ENCODE results near the gene AVPR2. TPM values are rescaled to one million over a fixed set of nuclear protein-coding genes. Genes with fewer than 3 reads are reported as not detected.

AVPR2 gene
- total RNA-seq, 2 experiments from 2014 or later: not detected

DNA sequence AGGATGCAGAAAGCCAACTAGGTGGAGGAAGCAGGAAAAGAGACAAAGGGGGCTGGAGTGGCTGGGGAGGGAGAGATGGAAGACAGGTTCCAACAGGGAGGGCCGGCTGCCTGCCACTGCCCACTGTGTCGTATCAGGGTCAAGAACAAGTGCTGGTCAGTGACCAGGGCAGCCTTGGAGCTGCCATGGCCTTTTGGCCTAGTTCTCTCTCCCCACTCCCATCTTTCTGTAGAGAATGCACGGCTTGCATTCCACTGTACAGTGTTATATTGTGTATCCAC lies 30.4 kb upstream of the AVPR2 start:
- intact Hi-C loops (cut with DNase I, micrococcal nuclease): no loop called here
- Mint-ChIP-seq H3K4me3 (no peak overlapping the region), H3K36me3 (ENCODE audit: low read depth) (no peaks in the 10 kb centered on the region), H3K27ac (no peak overlapping the region), H3K27me3 (peaks cover 7% of the 10 kb centered on the region), H3K9me3 (ENCODE audit: low read depth) (no peaks in the 10 kb centered on the region), H3K4me1 (peaks cover 8% of the 10 kb centered on the region)
- POLR2A ChIA-PET: no interaction called here
- CTCF ChIA-PET: interaction anchor here (0.7 kb wide), 1 partner anchor 41 kb away, joined by 4 read pairs; no protein-coding TSS in a partner anchor
- ATAC-seq: no peak
- no peak for DNase-seq

DNA sequence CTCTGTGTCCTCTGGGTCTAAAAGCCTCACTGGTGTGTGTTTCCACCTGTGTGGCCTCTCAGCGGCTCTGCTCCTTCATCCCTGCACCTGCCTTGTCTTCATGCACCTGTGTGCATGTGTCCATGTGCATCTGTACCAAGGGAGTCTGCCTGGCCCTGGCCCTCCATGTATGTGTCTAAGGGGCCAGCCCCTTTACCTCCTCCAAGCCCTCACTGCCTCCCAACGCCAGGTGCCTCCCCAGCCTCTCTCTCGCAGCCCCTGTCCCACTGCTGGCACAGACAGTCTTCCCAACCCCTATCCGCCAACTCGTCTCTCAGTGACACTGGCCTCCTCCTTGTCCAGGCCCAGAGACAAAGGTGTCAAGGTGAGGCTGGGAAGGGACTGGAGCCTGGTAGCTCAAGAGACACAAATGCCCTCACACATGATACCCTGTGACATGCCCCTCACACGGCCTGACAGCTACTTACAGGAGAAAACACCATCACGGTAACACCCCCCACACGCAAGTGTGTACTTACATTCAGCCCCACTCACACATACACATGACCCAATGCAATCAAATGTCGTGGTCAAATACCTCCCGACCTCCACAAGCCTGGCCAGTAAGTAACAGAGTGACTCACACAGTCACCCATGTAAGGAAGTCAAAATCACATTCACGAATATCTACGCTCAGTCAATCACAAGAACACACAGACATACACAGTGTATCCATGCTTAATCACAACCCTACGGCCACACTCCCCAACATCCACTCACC lies 29.9 kb upstream of the AVPR2 start:
- no peaks in the 10 kb centered on the region for H3K36me3 Mint-ChIP-seq (ENCODE audit: low read depth)
- no peak for ATAC-seq
- H3K9me3 Mint-ChIP-seq (ENCODE audit: low read depth): no peaks in the 10 kb centered on the region
- peaks cover 13% of the 10 kb centered on the region for H3K4me1 Mint-ChIP-seq
- no peak for DNase-seq
- peaks cover 7% of the 10 kb centered on the region for H3K27me3 Mint-ChIP-seq
- no peak overlapping the region for H3K27ac Mint-ChIP-seq
- no peak overlapping the region for H3K4me3 Mint-ChIP-seq
- POLR2A ChIA-PET: no interaction called here
- CTCF ChIA-PET: interaction anchor here (0.7 kb wide), 1 partner anchor 42 kb away, joined by 4 read pairs; no protein-coding TSS in a partner anchor
- intact Hi-C loops (cut with DNase I, micrococcal nuclease): no loop called here

DNA sequence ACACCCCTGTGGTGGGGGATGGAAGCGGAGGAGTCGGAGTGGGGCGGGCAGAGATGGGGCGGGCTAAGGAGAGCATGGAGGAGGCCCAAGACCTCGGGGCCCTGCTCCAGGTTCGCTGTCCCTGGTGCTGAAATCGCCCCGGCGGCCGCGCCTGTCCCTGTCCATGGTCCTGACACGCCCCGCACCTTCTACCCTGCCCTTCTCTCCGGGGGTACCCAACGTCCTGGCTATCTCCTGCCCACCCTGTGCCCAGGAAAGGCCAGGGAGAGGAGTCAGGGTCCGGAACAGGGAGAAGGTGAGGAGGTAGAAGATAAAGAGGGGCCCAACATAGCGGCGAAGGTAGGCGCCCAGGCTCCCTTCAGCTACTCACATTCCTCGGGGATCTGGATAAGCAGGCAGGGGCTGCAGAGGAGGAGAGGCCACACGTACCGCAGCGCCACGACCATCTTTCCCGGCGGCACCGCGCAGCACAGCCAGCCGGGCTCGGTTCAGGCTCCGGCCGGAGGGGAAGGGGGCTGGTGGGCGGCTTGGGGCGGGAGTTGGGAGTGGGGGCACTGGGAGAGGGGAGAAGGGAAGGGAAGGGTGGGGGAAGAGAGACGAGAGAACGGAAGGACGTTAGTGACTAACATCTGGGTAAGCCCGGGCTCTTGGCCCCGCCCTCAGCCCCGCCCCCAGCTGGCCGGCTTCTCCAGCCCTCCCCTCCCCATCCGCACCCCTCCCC lies 28.9 kb upstream of the AVPR2 start:
- intact Hi-C loops (cut with DNase I, micrococcal nuclease): no loop called here
- POLR2A ChIA-PET: no interaction called here
- ATAC-seq: peak; percentile 45

DNA sequence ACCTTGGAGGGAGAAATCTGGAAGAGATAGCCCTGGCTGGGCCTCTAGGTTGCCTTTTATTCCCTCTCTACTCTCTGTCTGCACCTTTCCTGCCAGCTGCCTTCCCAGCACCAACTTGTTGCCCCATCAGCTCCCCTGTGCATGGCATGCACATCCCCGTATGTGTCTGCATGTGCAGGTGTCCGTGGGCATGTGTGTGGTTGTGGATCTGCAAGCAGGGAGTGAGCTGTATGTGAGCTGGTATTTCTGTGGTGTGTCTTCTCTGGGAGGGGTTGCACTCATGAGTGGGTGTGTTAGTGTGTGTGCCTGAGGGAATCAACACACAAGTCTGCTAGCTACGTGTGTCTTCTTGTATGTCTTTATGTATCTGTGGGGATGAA lies 28.4 kb upstream of the AVPR2 start:
- Mint-ChIP-seq H3K27ac (no peak overlapping the region), H3K4me1 (peaks cover 13% of the 10 kb centered on the region), H3K36me3 (ENCODE audit: low read depth) (no peaks in the 10 kb centered on the region), H3K4me3 (no peak overlapping the region), H3K27me3 (peaks cover 7% of the 10 kb centered on the region), H3K9me3 (ENCODE audit: low read depth) (no peaks in the 10 kb centered on the region)
- DNase-seq (no peak), ATAC-seq (no peak)
- intact Hi-C loops (cut with DNase I, micrococcal nuclease): no loop called here
- POLR2A ChIA-PET: no interaction called here
- CTCF ChIA-PET: no interaction called here

More for the DNA sequence above, 28.9 kb upstream of the AVPR2 start:
- no peaks in the 10 kb centered on the region for H3K36me3 Mint-ChIP-seq (ENCODE audit: low read depth)
- CTCF ChIA-PET: no interaction called here
- no peak overlapping the region for H3K4me3 Mint-ChIP-seq
- H3K27ac Mint-ChIP-seq: no peak overlapping the region
- no peaks in the 10 kb centered on the region for H3K9me3 Mint-ChIP-seq (ENCODE audit: low read depth)
- peak; percentile 77 for DNase-seq
- peaks cover 13% of the 10 kb centered on the region for H3K4me1 Mint-ChIP-seq
- H3K27me3 Mint-ChIP-seq: peaks cover 7% of the 10 kb centered on the region

DNA sequence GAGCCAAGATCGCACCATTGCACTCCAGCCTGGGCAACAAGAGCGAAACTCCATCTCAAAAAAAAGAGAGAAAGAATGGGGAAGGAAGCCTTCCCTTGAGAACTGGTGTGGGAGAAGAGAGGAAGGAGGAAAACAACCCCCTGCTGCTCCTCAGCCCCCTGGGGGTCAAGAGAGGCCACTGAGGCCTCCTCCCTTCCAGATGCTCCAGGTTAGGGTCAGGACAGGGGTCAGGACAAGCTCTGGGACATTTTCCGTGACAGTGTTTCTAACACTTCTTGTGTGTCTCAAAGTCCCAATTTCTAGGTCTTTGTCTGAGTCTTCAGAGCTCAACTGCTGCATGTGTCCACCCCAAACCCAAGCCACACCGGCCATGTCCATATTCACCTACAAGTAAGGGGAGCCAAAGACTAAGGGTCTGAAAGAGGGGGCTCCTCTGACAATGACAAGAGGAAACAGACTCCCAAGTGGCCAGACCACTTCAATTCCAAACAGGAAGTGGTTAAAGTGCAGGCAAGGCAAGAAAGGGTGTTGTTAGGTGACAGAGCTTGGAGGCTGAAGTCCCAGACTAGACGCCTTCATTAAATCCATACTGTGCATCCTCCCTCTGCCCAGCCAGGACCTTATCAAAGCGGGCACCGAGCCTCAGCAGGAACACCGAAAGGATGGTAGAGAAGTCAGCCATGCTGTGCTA lies 26.8 kb upstream of the AVPR2 start:
- CTCF ChIA-PET: no interaction called here
- Mint-ChIP-seq H3K36me3 (ENCODE audit: low read depth) (no peaks in the 10 kb centered on the region), H3K4me1 (peaks cover 13% of the 10 kb centered on the region), H3K27ac (no peak overlapping the region), H3K4me3 (no peak overlapping the region), H3K27me3 (peaks cover 10% of the 10 kb centered on the region), H3K9me3 (ENCODE audit: low read depth) (no peaks in the 10 kb centered on the region)
- intact Hi-C loops (cut with DNase I, micrococcal nuclease): no loop called here
- POLR2A ChIA-PET: no interaction called here
- no peak for DNase-seq
- ATAC-seq: no peak

DNA sequence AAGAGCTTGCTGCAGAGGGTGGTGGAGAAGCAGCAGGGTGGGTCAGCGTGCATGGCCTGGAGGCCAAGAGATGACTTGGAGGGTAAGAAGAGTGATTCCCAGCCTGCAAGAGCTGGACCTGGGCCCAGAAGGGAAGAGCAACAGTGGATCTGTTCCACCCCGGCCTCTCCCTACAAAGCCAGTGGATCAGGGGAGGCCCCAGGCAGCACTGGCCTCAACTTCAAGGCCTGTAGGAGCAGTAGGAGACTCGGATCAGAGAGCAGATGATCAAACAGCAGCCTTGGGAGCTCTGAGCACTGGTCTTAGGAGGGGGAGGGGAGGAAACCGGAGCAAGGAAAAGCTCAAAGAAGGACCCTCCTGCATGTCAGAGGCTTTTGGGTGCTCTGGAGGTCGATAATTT lies 26.1 kb upstream of the AVPR2 start:
- Mint-ChIP-seq H3K27me3 (peaks cover 10% of the 10 kb centered on the region), H3K4me3 (no peak overlapping the region), H3K27ac (no peak overlapping the region), H3K36me3 (ENCODE audit: low read depth) (no peaks in the 10 kb centered on the region), H3K4me1 (peaks cover 13% of the 10 kb centered on the region), H3K9me3 (ENCODE audit: low read depth) (no peaks in the 10 kb centered on the region)
- ATAC-seq (no peak), DNase-seq (no peak)
- ChIA-PET POLR2A (interaction anchor here (0.9 kb wide), 1 partner anchor 268 kb away, joined by 3 read pairs; no protein-coding TSS in a partner anchor), CTCF (no interaction called here)
- intact Hi-C loops (cut with DNase I, micrococcal nuclease): no loop called here

DNA sequence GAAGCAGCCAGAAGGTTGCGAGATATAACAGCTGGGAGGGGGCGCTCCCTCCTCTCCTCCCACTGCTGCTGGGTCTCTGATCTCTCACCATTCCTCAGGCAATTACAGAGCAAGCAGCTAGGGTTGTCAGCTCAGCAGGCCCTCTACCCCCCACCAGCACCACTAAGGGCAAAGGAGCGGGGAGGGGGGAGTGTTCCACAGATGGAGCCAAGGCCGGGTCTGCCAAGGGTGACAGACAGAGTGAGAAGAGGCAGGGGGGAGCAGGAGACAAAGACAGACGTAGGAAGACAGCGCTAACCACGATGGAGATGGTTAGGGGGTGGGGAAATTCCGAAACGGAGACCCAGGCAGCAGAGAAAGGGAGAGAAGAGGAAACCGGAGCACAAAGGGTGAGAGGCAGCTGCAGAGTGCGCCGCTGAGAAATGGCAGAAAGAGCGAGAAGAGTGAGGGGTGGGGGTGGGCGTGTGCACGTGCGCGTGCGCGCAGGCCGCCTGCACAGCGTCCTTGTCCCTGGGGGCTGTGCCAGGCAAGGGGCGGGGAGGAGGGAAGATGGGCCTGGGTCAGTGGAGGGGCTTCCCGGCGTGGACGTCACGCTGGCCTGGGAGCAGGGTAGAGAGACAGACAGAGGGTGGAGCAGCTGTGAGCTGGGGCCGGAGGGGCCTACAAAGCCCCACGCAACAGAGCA lies 25.4 kb upstream of the AVPR2 start:
- intact Hi-C loops (cut with DNase I, micrococcal nuclease): no loop called here
- ATAC-seq: peak; percentile 78
- ChIA-PET CTCF (no interaction called here), POLR2A (interaction anchor here (0.9 kb wide), 1 partner anchor 269 kb away, joined by 3 read pairs; no protein-coding TSS in a partner anchor)
- Mint-ChIP-seq H3K36me3 (ENCODE audit: low read depth) (no peaks in the 10 kb centered on the region), H3K27ac (no peak overlapping the region), H3K4me1 (peaks cover 13% of the 10 kb centered on the region), H3K9me3 (ENCODE audit: low read depth) (no peaks in the 10 kb centered on the region), H3K4me3 (no peak overlapping the region), H3K27me3 (peaks cover 10% of the 10 kb centered on the region)
- peak; percentile 42 for DNase-seq

DNA sequence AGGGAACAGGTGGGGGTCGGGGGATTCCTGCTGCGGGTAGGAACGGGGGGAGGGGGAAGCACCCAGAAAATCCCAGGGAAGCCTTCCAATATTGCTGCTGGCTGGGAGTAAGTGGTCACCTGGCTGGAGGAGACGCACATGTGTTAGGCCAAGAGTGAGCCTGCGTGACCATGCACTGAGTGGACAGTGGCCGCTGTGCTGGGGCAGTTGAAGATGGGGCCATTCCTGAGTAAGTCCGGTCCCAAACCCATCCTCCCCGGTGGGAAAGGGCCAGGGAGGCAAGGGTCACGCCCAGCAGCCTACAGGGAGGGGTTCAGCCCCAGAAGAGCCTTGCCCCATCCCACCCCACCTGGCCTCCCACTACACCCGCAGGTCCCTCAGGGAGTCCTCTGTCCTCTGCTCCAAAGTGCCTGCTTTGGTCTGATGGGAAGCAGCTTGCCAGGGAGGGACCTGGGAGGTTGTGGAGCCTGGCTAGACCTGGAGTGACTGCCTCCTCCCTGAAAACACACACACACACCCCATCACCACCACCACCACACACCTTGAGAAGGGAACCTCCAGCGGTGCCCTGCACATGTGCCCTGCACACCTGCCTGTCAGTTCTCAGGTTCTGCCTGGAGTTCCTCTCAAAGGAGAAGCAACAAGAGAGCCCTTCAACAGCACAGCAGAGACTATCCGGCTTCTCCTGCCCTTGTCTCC lies 24.6 kb upstream of the AVPR2 start:
- Mint-ChIP-seq H3K4me3 (no peak overlapping the region), H3K27me3 (peaks cover 13% of the 10 kb centered on the region), H3K9me3 (ENCODE audit: low read depth) (no peaks in the 10 kb centered on the region), H3K4me1 (peaks cover 13% of the 10 kb centered on the region), H3K27ac (no peak overlapping the region), H3K36me3 (ENCODE audit: low read depth) (no peaks in the 10 kb centered on the region)
- intact Hi-C loops (cut with DNase I, micrococcal nuclease): loop anchor here in 1 of 2 experiments (5.0 kb wide), 1 partner anchor 118 kb away; the partner anchor contains the start of gene PLXNB3
- DNase-seq (no peak), ATAC-seq (no peak)
- ChIA-PET POLR2A (no interaction called here), CTCF (no interaction called here)

DNA sequence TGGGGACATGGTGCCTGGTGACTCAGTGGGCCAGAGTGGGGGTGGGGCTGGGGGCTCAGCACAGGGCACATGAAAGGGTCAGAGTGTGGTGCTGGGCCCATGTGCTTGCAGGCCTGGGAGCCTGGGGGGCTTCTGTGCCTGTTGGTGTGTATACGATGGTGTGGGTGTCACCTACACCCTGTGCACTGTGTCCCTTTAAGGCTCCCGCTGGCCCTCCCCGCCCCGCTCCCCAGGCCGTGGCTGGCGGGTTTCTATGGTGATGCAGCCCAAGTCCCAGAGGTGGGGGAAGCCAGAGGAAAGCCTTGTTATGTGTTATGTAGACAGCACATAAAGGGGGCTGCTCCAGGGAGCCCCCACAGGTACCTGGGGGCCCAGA lies 24.0 kb upstream of the AVPR2 start:
- H3K4me1 Mint-ChIP-seq: peaks cover 17% of the 10 kb centered on the region
- H3K9me3 Mint-ChIP-seq (ENCODE audit: low read depth): no peaks in the 10 kb centered on the region
- peaks cover 13% of the 10 kb centered on the region for H3K27me3 Mint-ChIP-seq
- no peak overlapping the region for H3K27ac Mint-ChIP-seq
- ATAC-seq (no peak), DNase-seq (no peak)
- CTCF ChIA-PET: interaction anchor here (0.7 kb wide), 1 partner anchor 500 kb away, joined by 4 read pairs; no protein-coding TSS in a partner anchor
- H3K36me3 Mint-ChIP-seq (ENCODE audit: low read depth): no peaks in the 10 kb centered on the region
- H3K4me3 Mint-ChIP-seq: no peak overlapping the region
- intact Hi-C loops (cut with DNase I, micrococcal nuclease): loop anchor here in 1 of 2 experiments (5.0 kb wide), 1 partner anchor 118 kb away; the partner anchor contains the start of gene PLXNB3
- POLR2A ChIA-PET: no interaction called here

DNA sequence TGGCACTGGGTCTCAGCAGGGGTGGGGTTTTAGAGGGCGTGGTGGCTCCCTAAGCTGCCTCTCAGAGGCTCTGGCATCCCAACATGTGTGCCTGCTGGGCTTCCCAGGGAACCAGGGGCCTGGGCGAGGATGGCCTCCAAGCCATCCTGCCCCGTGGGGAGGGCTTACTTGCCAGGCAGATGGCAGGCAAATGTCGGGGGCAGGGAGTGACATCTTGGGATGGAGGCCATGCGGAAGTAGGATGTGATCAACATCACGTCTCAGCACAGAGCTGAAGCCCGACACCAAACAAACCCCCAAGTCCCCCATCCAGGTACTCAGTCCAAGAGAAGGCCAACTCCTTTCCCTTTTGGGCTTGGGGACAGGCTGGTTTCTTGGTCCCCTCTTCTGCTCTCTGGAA lies 23.2 kb upstream of the AVPR2 start:
- Mint-ChIP-seq H3K4me1 (peaks cover 17% of the 10 kb centered on the region), H3K4me3 (no peak overlapping the region), H3K27me3 (peaks cover 11% of the 10 kb centered on the region), H3K9me3 (ENCODE audit: low read depth) (no peaks in the 10 kb centered on the region), H3K36me3 (ENCODE audit: low read depth) (no peaks in the 10 kb centered on the region), H3K27ac (no peak overlapping the region)
- POLR2A ChIA-PET: no interaction called here
- DNase-seq (no peak), ATAC-seq (no peak)
- CTCF ChIA-PET: no interaction called here
- intact Hi-C loops (cut with DNase I, micrococcal nuclease): loop anchor here in 1 of 2 experiments (5.0 kb wide), 1 partner anchor 119 kb away; the partner anchor contains the start of gene PLXNB3

DNA sequence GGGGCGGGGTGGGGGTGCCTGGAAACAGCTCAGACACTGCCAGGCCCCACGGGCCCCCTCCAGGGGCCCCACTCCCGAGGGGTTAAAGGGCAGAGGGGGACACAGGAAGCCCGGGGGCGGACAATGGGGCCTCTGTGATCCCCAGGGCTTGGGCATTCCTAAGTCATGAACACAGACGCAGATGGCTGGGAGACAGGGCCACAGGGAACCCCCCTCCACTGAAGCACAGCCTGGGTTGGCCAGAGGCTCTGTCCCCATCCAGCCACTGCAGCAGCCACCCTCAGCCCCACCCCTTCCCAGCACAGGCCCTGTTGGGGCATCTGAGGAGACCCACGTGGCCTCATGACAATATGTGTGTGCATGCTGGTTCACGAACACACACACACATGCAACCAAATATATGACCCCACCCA lies 22.4 kb upstream of the AVPR2 start:
- H3K36me3 Mint-ChIP-seq (ENCODE audit: low read depth): no peaks in the 10 kb centered on the region
- H3K4me1 Mint-ChIP-seq: peaks cover 17% of the 10 kb centered on the region
- POLR2A ChIA-PET: no interaction called here
- CTCF ChIA-PET: no interaction called here
- H3K9me3 Mint-ChIP-seq (ENCODE audit: low read depth): no peaks in the 10 kb centered on the region
- H3K27me3 Mint-ChIP-seq: peaks cover 9% of the 10 kb centered on the region
- ATAC-seq (no peak), DNase-seq (no peak)
- H3K4me3 Mint-ChIP-seq: no peak overlapping the region
- H3K27ac Mint-ChIP-seq: no peak overlapping the region
- intact Hi-C loops (cut with DNase I, micrococcal nuclease): loop anchor here in 1 of 2 experiments (5.0 kb wide), 1 partner anchor 120 kb away; the partner anchor contains the start of gene PLXNB3

All from activated CD4-positive, alpha-beta T cell treated with anti-CD3 and anti-CD28 coated beads for 36 hours (primary cell).